HCT116 (cell line): Measurements from ENCODE around the gene SDC1. TPM values are rescaled to one million over a fixed set of nuclear protein-coding genes. Genes with fewer than 3 reads are reported as not detected.

Experiments
- ATAC-seq: fragments of 200-7000 bp; cut with Tn5 transposase; 2 replicates; pipeline ENCODE4 v1.9.1; 2020; ENCODE audit warnings: mild to moderate bottlenecking, moderate library complexity
- BruUV-seq: library from RNA; stranded (reverse); fragments of 400-500 nt; replicated peaks from 2 replicates; lab custom pipeline; 2021; lab: Mats Ljungman, UMichigan
- CTCF ChIA-PET: fragments of 300-600 bp; sonication (Branson Sonifier 250); formaldehyde crosslinking; loops from one replicate; lab custom pipeline; 2021; ENCODE audit warnings: antibody characterized with exemption; lab: Charles Lee
- POLR2A ChIA-PET: fragments of 300-600, 350-600 bp; sonication (Branson Sonifier 250); formaldehyde crosslinking; loops from one replicate; lab custom pipeline; 2021; ENCODE audit warnings: antibody characterized with exemption; lab: Charles Lee
- RAD21 ChIA-PET, 2 experiments: fragments of 300-600 bp; sonication (Branson Sonifier 250); formaldehyde crosslinking; loops; one replicate each; lab custom pipeline; 2023; ENCODE audit warnings: low total read pairs in 2 of 2; ENCODE audit not compliant: uncharacterized antibody in 2 of 2, unreplicated experiment in 2 of 2, low non-redundant PET in 1 of 2; lab: Charles Lee
- DNase-seq: peaks from one replicate; pipeline ENCODE4 v3.0.0-alpha.2; 2010; ENCODE audit warnings: low read depth, low spot score
- H2AFZ ChIP-seq: fragments of 200-600 bp; shearing (Covaris generic), sonication (generic); 2 replicates; pipeline ENCODE4 v1.6.1; 2017; ENCODE audit warnings: low read depth, mixed run types, mixed read lengths, antibody characterized with exemption, low read length; ENCODE audit not compliant: poor library complexity, severe bottlenecking
- H3K27ac ChIP-seq: 2 replicates; pipeline ENCODE4 v1.5.1; 2012; ENCODE audit warnings: low read depth, low read length
- H3K27me3 ChIP-seq: fragments of 200-600 bp; sonication (generic); 2 replicates; pipeline ENCODE4 v1.6.1; 2016; ENCODE audit warnings: mixed run types, low read length, mixed read lengths; ENCODE audit not compliant: insufficient read depth
- H3K36me3 ChIP-seq, 2 experiments: fragments of 200-500 bp in 1 of 2; fragments of 200-600 bp in 1 of 2; sonication (Bioruptor generic) in 1 of 2; sonication (generic) in 1 of 2; 2 replicates each; pipeline versions ENCODE4 v1.5.1 to v1.6.1; 2014 to 2016; ENCODE audit warnings: low read length in 2 of 2, inconsistent platforms in 1 of 2, mixed read lengths in 1 of 2, mixed run types in 1 of 2; ENCODE audit not compliant: insufficient read depth in 2 of 2, control insufficient read depth in 1 of 2
- H3K4me1 ChIP-seq, 2 experiments: fragments of 200-600 bp in 1 of 2; sonication (generic) in 1 of 2; 2 replicates each; pipeline versions ENCODE4 v1.5.1 to v1.6.1; 2012 to 2017; ENCODE audit warnings: low read length in 2 of 2, inconsistent platforms in 1 of 2, mild to moderate bottlenecking in 1 of 2, mixed read lengths in 1 of 2, mixed run types in 1 of 2, moderate library complexity in 1 of 2; ENCODE audit not compliant: insufficient read depth in 2 of 2, control insufficient read depth in 1 of 2
- H3K4me2 ChIP-seq: fragments of 200-600 bp; sonication (generic); 2 replicates; pipeline ENCODE4 v1.6.1; 2017; ENCODE audit warnings: mixed run types, low read length, mixed read lengths
- H3K4me3 ChIP-seq, 2 experiments: fragments of 200-600 bp in 1 of 2; sonication (generic) in 1 of 2; replicated peaks in 1 of 2; 2 replicates each; pipeline ENCODE4 v1.5.1; 2011 to 2016; ENCODE audit warnings: low read length in 2 of 2, control low read depth in 1 of 2, low read depth in 1 of 2, mild to moderate bottlenecking in 1 of 2, mixed read lengths in 1 of 2, mixed run types in 1 of 2
- H3K79me2 ChIP-seq: fragments of 200-600 bp; sonication (generic); 2 replicates; pipeline ENCODE4 v1.6.1; 2017; ENCODE audit warnings: mild to moderate bottlenecking, mixed run types, low read length, moderate library complexity, mixed read lengths; ENCODE audit not compliant: insufficient read depth
- H3K9ac ChIP-seq: fragments of 200-600 bp; sonication (generic); 2 replicates; pipeline ENCODE4 v1.6.1; 2016; ENCODE audit warnings: low read length, mixed read lengths
- H3K9me2 ChIP-seq: fragments of 200-600 bp; sonication (generic), shearing (Covaris generic); 2 replicates; pipeline ENCODE4 v1.6.1; 2017; ENCODE audit warnings: mixed run types, mild to moderate bottlenecking, moderate library complexity; ENCODE audit not compliant: insufficient read depth
- H3K9me3 ChIP-seq, 2 experiments: fragments of 200-500 bp in 1 of 2; fragments of 200-600 bp in 1 of 2; sonication (Bioruptor generic) in 1 of 2; sonication (generic) in 1 of 2; 2 replicates each; pipeline ENCODE4 v1.6.1; 2014 to 2017; ENCODE audit warnings: low read length in 2 of 2, mixed read lengths in 2 of 2, inconsistent platforms in 1 of 2, low read depth in 1 of 2, mild to moderate bottlenecking in 1 of 2, mixed run types in 1 of 2, moderate library complexity in 1 of 2; ENCODE audit not compliant: control insufficient read depth in 1 of 2, insufficient read depth in 1 of 2
- H4K20me1 ChIP-seq: fragments of 200-600 bp; sonication (generic), shearing (Covaris generic); 2 replicates; pipeline ENCODE4 v1.6.1; 2017; ENCODE audit warnings: mixed run types, mild to moderate bottlenecking, moderate library complexity; ENCODE audit not compliant: insufficient read depth
- CEBPB ChIP-seq: IDR thresholded peaks from 2 replicates; pipeline ENCODE4 v1.6.1; 2012; ENCODE audit warnings: low read depth
- EZH2 ChIP-seq: fragments of 200-600 bp; sonication (generic); IDR thresholded peaks from 2 replicates; pipeline ENCODE4 v1.6.1; 2017; ENCODE audit warnings: antibody characterized with exemption, mixed run types
- FOSL1 ChIP-seq: IDR thresholded peaks from 2 replicates; pipeline ENCODE4 v1.6.1; 2012; ENCODE audit warnings: low read depth
- SIN3A ChIP-seq: IDR thresholded peaks from 2 replicates; pipeline ENCODE4 v1.6.1; 2012; ENCODE audit warnings: low read depth
- TCF7L2 ChIP-seq: IDR thresholded peaks from 2 replicates; pipeline ENCODE4 v1.7.0; 2011; ENCODE audit warnings: borderline replicate concordance, inconsistent platforms; ENCODE audit not compliant: insufficient read depth, insufficient read length; ENCODE audit errors: extremely low read depth
- YY1 ChIP-seq: IDR thresholded peaks from 2 replicates; pipeline ENCODE4 v1.6.1; 2011; ENCODE audit warnings: low read length, low read depth, moderate library complexity, mild to moderate bottlenecking; ENCODE audit not compliant: insufficient replicate concordance; ENCODE audit errors: extremely low read depth
- ZFX ChIP-seq: fragments of 450-650 bp; IDR thresholded peaks from 2 replicates; pipeline ENCODE4 v1.6.1; 2017
- intact Hi-C: fragments of 100-400 bp; cut with micrococcal nuclease; formaldehyde crosslinking; loops from 2 replicates; pipeline ENCODE4 v1.10.0; 2022
- total RNA-seq: library from RNA; stranded (reverse); gene quantifications from one replicate; pipeline ENCODE4 v1.2.1, GENCODE V29; 2021; ENCODE audit not compliant: unreplicated experiment
- TF ChIP-seq, protein P1 (sequence below): IDR thresholded peaks from 2 replicates; pipeline ENCODE4 v1.6.1; 2011; ENCODE audit warnings: mild to moderate bottlenecking, low read length, moderate library complexity; ENCODE audit not compliant: insufficient replicate concordance; ENCODE audit errors: extremely low read depth

Gene SDC1
- total RNA-seq, 1 experiment from 2014 or later: 32.0 TPM

DNA sequence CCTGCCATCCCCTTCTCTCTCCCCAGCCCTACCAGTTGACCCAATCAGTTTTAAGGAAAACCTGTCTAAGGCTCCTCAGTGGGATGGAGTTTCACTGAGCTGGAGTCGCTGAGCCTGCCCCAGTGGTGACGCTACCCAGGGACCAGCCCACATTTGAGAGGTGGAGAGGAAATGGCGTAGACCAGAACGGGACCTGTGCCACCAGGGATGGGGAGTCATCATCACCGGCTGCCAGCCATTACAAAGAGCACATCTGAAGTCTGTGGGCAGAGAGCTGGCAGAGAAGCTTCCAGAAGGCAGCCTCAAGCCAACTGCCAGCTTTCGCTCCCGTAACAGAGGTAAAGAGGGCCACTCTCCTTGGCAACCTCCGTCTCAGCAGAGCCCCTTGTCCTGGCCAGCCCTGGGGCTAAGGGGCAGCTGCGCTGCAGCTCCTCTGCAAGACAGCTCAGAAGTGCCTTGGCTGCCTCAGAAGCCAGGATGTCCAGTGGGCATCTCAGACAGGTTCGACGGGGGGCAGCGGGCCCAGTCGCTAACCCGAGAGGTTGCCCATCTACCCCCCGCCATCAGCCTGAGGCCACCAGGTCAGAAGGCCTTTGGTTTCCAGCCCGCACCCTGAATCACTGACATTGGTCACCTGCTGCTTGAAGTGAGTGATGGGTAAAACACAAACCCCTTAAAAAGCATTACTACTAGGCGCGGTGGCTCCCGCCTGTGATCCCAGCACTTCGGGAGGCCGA is 15.4 kb downstream of the SDC1 start:
- H3K27me3 ChIP-seq: no peaks in the 10 kb centered on the region
- TF ChIP-seq TCF7L2: no peak
- TF ChIP-seq EZH2: no peak
- TF ChIP-seq, protein P1, sequence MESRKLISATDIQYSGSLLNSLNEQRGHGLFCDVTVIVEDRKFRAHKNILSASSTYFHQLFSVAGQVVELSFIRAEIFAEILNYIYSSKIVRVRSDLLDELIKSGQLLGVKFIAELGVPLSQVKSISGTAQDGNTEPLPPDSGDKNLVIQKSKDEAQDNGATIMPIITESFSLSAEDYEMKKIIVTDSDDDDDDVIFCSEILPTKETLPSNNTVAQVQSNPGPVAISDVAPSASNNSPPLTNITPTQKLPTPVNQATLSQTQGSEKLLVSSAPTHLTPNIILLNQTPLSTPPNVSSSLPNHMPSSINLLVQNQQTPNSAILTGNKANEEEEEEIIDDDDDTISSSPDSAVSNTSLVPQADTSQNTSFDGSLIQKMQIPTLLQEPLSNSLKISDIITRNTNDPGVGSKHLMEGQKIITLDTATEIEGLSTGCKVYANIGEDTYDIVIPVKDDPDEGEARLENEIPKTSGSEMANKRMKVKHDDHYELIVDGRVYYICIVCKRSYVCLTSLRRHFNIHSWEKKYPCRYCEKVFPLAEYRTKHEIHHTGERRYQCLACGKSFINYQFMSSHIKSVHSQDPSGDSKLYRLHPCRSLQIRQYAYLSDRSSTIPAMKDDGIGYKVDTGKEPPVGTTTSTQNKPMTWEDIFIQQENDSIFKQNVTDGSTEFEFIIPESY: no peak
- TF ChIP-seq YY1: no peak
- TF ChIP-seq CEBPB: no peak
- no peak for TF ChIP-seq ZFX
- no peak for TF ChIP-seq SIN3A
- no peak for TF ChIP-seq FOSL1
- TF ChIP-seq, all 23 proteins: peak for 0
- no peaks in the 10 kb centered on the region for H4K20me1 ChIP-seq
- no peaks in the 10 kb centered on the region for H3K79me2 ChIP-seq
- ChIA-PET POLR2A (no interaction called here), CTCF (interaction anchor here (1.7 kb wide), 1 partner anchor 16 kb away, joined by 6 read pairs; the partner anchor contains the start of gene SDC1), RAD21 (no interaction called here)
- H3K9me2 ChIP-seq: no peaks in the 10 kb centered on the region
- peaks cover 0 to 8% of the 10 kb centered on the region in 2 experiments; a peak in 1 of 4 replicates for H3K4me1 ChIP-seq
- H3K9ac ChIP-seq: no peak overlapping the region
- ATAC-seq (no peak), DNase-seq (no peak)
- no TSS peak for BruUV-seq
- H3K9me3 ChIP-seq: no peaks in the 10 kb centered on the region
- no peak overlapping the region for H2AFZ ChIP-seq
- intact Hi-C loops: no loop called here
- no peak overlapping the region for H3K4me3 ChIP-seq
- H3K27ac ChIP-seq: no peak overlapping the region
- no peak overlapping the region for H3K4me2 ChIP-seq
- no peaks in the 10 kb centered on the region for H3K36me3 ChIP-seq
